HepG2 (cell line): Measurements from ENCODE around the gene CERS6. TPM values are rescaled to one million over a fixed set of nuclear protein-coding genes. Genes with fewer than 3 reads are reported as not detected.

Experiments
- ATAC-seq: fragments of 200-7000 bp; cut with Tn5 transposase; 3 replicates; pipeline ENCODE4 v1.9.1; 2020; ENCODE audit warnings: mild to moderate bottlenecking, moderate library complexity
- BruUV-seq: library from RNA; stranded (reverse); fragments of 400-500 nt; replicated peaks from 2 replicates; lab custom pipeline; 2021; lab: Mats Ljungman, UMichigan
- CTCF ChIA-PET: fragments of 300-600 bp; formaldehyde crosslinking; extraction: SDS; loops from one replicate; lab custom pipeline; 2021; ENCODE audit warnings: low total read pairs, inconsistent platforms, low intra/inter-chr PET ratio; lab: Yijun Ruan, JAX
- POLR2A ChIA-PET: fragments of 350-600 bp; sonication (Branson Sonifier 250); formaldehyde crosslinking; loops from one replicate; lab custom pipeline; 2020; ENCODE audit warnings: antibody characterized with exemption, inconsistent platforms; lab: Yijun Ruan, JAX
- DNase-seq: peaks from one replicate; pipeline ENCODE4 v3.0.0-alpha.2; 2015; ENCODE audit warnings: low spot score
- FAIRE-seq: peaks from 3 replicates; lab custom pipeline; 2011; peaks lifted over from hg19 to GRCh38; lab: Jason Lieb, UNC
- H2AFZ ChIP-seq: one replicate; pipeline ENCODE4 v1.6.1; 2011; ENCODE audit warnings: low read length, inconsistent platforms
- H3K27ac ChIP-seq: fragments of 300-600 bp; 3 replicates; pipeline ENCODE4 v1.8.0; 2011; ENCODE audit warnings: mixed run types, mild to moderate bottlenecking, mixed read lengths, low read length, inconsistent platforms; ENCODE audit not compliant: insufficient read depth; ENCODE audit errors: extremely low read length
- H3K27me3 ChIP-seq, 2 experiments: fragments of 200-600 bp in 1 of 2; 2 replicates in 1 of 2; 3 replicates in 1 of 2; pipeline versions ENCODE4 v1.6.0 to v1.8.0; 2011; ENCODE audit warnings: low read length in 2 of 2, mild to moderate bottlenecking in 2 of 2, moderate library complexity in 2 of 2, inconsistent platforms in 1 of 2; ENCODE audit not compliant: insufficient read depth in 2 of 2, control insufficient read depth in 1 of 2
- H3K36me3 ChIP-seq, 2 experiments: fragments of 200-600 bp in 1 of 2; replicated peaks in 1 of 2; 2 replicates in 1 of 2; 3 replicates in 1 of 2; pipeline versions ENCODE4 v1.5.1 to v1.8.0; 2011; ENCODE audit warnings: low read length in 2 of 2, inconsistent platforms in 1 of 2; ENCODE audit not compliant: insufficient read depth in 2 of 2, control insufficient read depth in 1 of 2
- H3K4me1 ChIP-seq: 2 replicates; pipeline ENCODE4 v1.5.1; 2012; ENCODE audit warnings: low read length, inconsistent platforms; ENCODE audit not compliant: insufficient read depth
- H3K4me2 ChIP-seq: 2 replicates; pipeline ENCODE4 v1.6.0; 2011; ENCODE audit warnings: low read depth, low read length, inconsistent platforms
- H3K4me3 ChIP-seq, 3 experiments: fragments of 200-600 bp in 1 of 3; sonication (generic), shearing (Covaris generic) in 1 of 3; replicated peaks in 1 of 3; 2 replicates each; pipeline ENCODE4 v1.5.1; 2011 to 2016; ENCODE audit warnings: low read length in 3 of 3, inconsistent platforms in 2 of 3, low read depth in 2 of 3, mild to moderate bottlenecking in 2 of 3, control low read depth in 1 of 3, mixed read lengths in 1 of 3; ENCODE audit not compliant: insufficient read depth in 1 of 3
- H3K79me2 ChIP-seq: one replicate; pipeline ENCODE4 v1.6.1; 2011; ENCODE audit warnings: low read length, inconsistent platforms; ENCODE audit not compliant: insufficient read depth
- H3K9ac ChIP-seq: 2 replicates; pipeline ENCODE4 v1.6.0; 2011; ENCODE audit warnings: mild to moderate bottlenecking, low read depth, low read length, inconsistent platforms; ENCODE audit not compliant: insufficient read depth
- H3K9me3 ChIP-seq: 2 replicates; pipeline ENCODE4 v1.5.1; 2012; ENCODE audit warnings: mild to moderate bottlenecking, low read length
- H4K20me1 ChIP-seq: 2 replicates; pipeline ENCODE4 v1.6.0; 2011; ENCODE audit warnings: inconsistent platforms, mild to moderate bottlenecking, low read length, moderate library complexity; ENCODE audit not compliant: insufficient read depth
- ATF1 ChIP-seq: IDR thresholded peaks from 2 replicates; pipeline ENCODE4 v1.6.1; 2016; ENCODE audit warnings: mild to moderate bottlenecking, control low read depth
- ATF4 ChIP-seq, 2 experiments: fragments of 450-650 bp in 1 of 2; sonication (generic) in 1 of 2; formaldehyde crosslinking; IDR thresholded peaks; 2 replicates each; pipeline versions ENCODE4 v1.5.0 to v1.8.0; 2020 to 2022; ENCODE audit warnings: mild to moderate bottlenecking in 1 of 2, missing genetic modification reagents in 1 of 2
- BRF2 ChIP-seq: sonication (generic); formaldehyde crosslinking; IDR thresholded peaks from 2 replicates; pipeline ENCODE4 v1.8.1; 2022; ENCODE audit warnings: mild to moderate bottlenecking, missing genetic modification reagents
- CEBPG ChIP-seq: IDR thresholded peaks from 2 replicates; pipeline ENCODE4 v1.6.1; 2016
- CHCHD3 ChIP-seq: sonication (generic); formaldehyde crosslinking; IDR thresholded peaks from 2 replicates; pipeline ENCODE4 v1.8.0; 2022; ENCODE audit warnings: mild to moderate bottlenecking, missing genetic modification reagents, moderate library complexity
- HNRNPL ChIP-seq: fragments of 200-400 bp; formaldehyde crosslinking; IDR thresholded peaks from 2 replicates; pipeline ENCODE4 v1.6.1; 2017; ENCODE audit warnings: mild to moderate bottlenecking, low read depth, low read length
- MTA1 ChIP-seq: sonication (generic); formaldehyde crosslinking; IDR thresholded peaks from 2 replicates; pipeline ENCODE4 v1.4.0; 2020; ENCODE audit warnings: missing genetic modification reagents, mild to moderate bottlenecking, borderline replicate concordance
- MXI1 ChIP-seq: IDR thresholded peaks from 3 replicates; pipeline ENCODE4 v1.6.1; 2012; ENCODE audit warnings: low read depth, low read length, inconsistent platforms, borderline replicate concordance
- PLSCR1 ChIP-seq: sonication (generic); formaldehyde crosslinking; IDR thresholded peaks from 2 replicates; pipeline ENCODE4 v1.5.0; 2020; ENCODE audit warnings: missing genetic modification reagents, mild to moderate bottlenecking, borderline replicate concordance
- SRSF4 ChIP-seq: fragments of 200-400 bp; formaldehyde crosslinking; IDR thresholded peaks from one replicate; pipeline ENCODE4 v1.6.1; 2018; ENCODE audit warnings: mild to moderate bottlenecking, low read depth, low read length, moderate library complexity; ENCODE audit not compliant: poor library complexity, severe bottlenecking
- ZNF274 ChIP-seq: sonication (generic); formaldehyde crosslinking; IDR thresholded peaks from 2 replicates; pipeline ENCODE4 v1.5.1; 2020; ENCODE audit warnings: mild to moderate bottlenecking, missing genetic modification reagents
- ZNF564 ChIP-seq: sonication (generic); formaldehyde crosslinking; IDR thresholded peaks from 2 replicates; pipeline ENCODE4 v1.8.1; 2023; ENCODE audit warnings: mild to moderate bottlenecking, missing genetic modification reagents
- ZNF629 ChIP-seq: sonication (generic); formaldehyde crosslinking; conservative IDR thresholded peaks from 2 replicates; pipeline ENCODE4 v1.5.0; 2020; ENCODE audit warnings: missing genetic modification reagents
- ZNF672 ChIP-seq: sonication (generic); formaldehyde crosslinking; IDR thresholded peaks from 2 replicates; pipeline ENCODE4 v1.8.1; 2022; ENCODE audit warnings: missing genetic modification reagents
- ZNF709 ChIP-seq: sonication (generic); formaldehyde crosslinking; IDR thresholded peaks from 2 replicates; pipeline ENCODE4 v1.5.0; 2020; ENCODE audit warnings: mild to moderate bottlenecking, missing genetic modification reagents
- ZNF75D ChIP-seq: sonication (generic); formaldehyde crosslinking; IDR thresholded peaks from 2 replicates; pipeline ENCODE4 v1.8.1; 2023; ENCODE audit warnings: missing genetic modification reagents, mild to moderate bottlenecking, borderline replicate concordance
- WGBS: methylation state at CpG from one replicate; pipeline ENCODE4 v1.1.6; 2017; ENCODE audit warnings: low lambda C conversion rate; 5-methylcytosine and 5-hydroxymethylcytosine counted together
- in situ Hi-C: cut with HindIII; loops from 2 replicates; pipeline ENCODE4 v1.10.0; 2017; ENCODE audit warnings: low pct_unique_long_range_greater_than_20kb; ENCODE audit not compliant: extremely low pct_ligation_motif_present
- intact Hi-C: fragments of 100-400 bp; cut with micrococcal nuclease; formaldehyde crosslinking; loops from one replicate; pipeline ENCODE4 v1.10.0; 2022; ENCODE audit not compliant: unreplicated experiment
- polyA plus RNA-seq, 8 experiments: library from polyadenylated mRNA; depleted of rRNA in 3 of 8; stranded (reverse) in 7 of 8; unstranded in 1 of 8; fragments of >200 nt; fragmentation: Illumina TruSeq in 4 of 8; extraction: Trizol in 4 of 8; gene quantifications; 2 replicates each; pipeline versions ENCODE4 v1.2.1 to v1.2.3, GENCODE V29; 2011 to 2016; ENCODE audit warnings: low read depth in 4 of 8, missing spikeins in 1 of 8, mixed read lengths in 1 of 8; ENCODE audit not compliant: insufficient read depth in 1 of 8
- total RNA-seq, 5 experiments: library from RNA; depleted of rRNA; stranded (reverse); fragments of >200 nt; fragmentation: Illumina TruSeq; extraction: Trizol; gene quantifications; 2 replicates each; pipeline ENCODE4 v1.2.3, GENCODE V29; 2016; ENCODE audit warnings: low read depth in 1 of 5

CERS6 gene
- total and polyA plus RNA-seq, 2 of the 13 experiments (the other 11 are each of a cell fraction or from before 2014, with no cell fraction given), result 10.1 to 20.3 TPM

- Histone ChIP-seq H3K27me3 (no peaks in the 10 kb centered on the region), H3K4me1 (no peaks in the 10 kb centered on the region), H3K9ac (no peak overlapping the region), H3K4me3 (no peak overlapping the region), H3K79me2 (no peaks in the 10 kb centered on the region), H3K36me3 (peaks cover 1 to 5% of the 10 kb centered on the region in 2 experiments; a peak in 2 of 5 replicates), H4K20me1 (no peaks in the 10 kb centered on the region), H2AFZ (no peak overlapping the region), H3K4me2 (no peak overlapping the region), H3K9me3 (no peaks in the 10 kb centered on the region), H3K27ac (no peak overlapping the region)
- no TSS peak for BruUV-seq
- 96% methylated on average over 5 of the region's 5 CpGs for WGBS
- no peak for DNase-seq
- no peak for FAIRE-seq
- in situ Hi-C loops, result no loop called here
- no peak for TF ChIP-seq ZNF274 (CRISPR knock-in tag)
- TF ChIP-seq MXI1, result no peak
- TF ChIP-seq BRF2, result no peak
- TF ChIP-seq SRSF4, result no peak
- TF ChIP-seq MTA1 (CRISPR knock-in tag), result no peak
- TF ChIP-seq CHCHD3, result no peak
- no peak for TF ChIP-seq ATF4 (CRISPR knock-in tag; IDR thresholded peaks at IDR 0.05)
- no peak for TF ChIP-seq ZNF709 (CRISPR knock-in tag)
- TF ChIP-seq ATF1 (CRISPR knock-in tag), result no peak
- no peak for TF ChIP-seq CEBPG (CRISPR knock-in tag)
- no peak for TF ChIP-seq PLSCR1
- TF ChIP-seq ZNF629, result no peak
- no peak for TF ChIP-seq HNRNPL
- no peak for TF ChIP-seq ZNF75D (CRISPR knock-in tag)
- no peak for TF ChIP-seq ZNF564
- no peak for TF ChIP-seq ZNF672 (CRISPR knock-in tag)
- ChIA-PET CTCF (no interaction called here), POLR2A (no interaction called here)
- no peak for ATAC-seq
- intact Hi-C loops, result no loop called here
These were observed 292.4 kb downstream of the CERS6 start for GRCh38 chr2:168748461-168748860.
